IPS DF 6.9 (cell line): Measurements from ENCODE around the gene U2AF2.

Experiments used
- DNase-seq: peaks from one replicate; pipeline ENCODE4 v3.0.0-alpha.2; 2013; ENCODE audit warnings: low read depth, low spot score
- H3K27ac ChIP-seq: one replicate; pipeline ENCODE4 v1.5.1; 2013; ENCODE audit warnings: low read length, control low read depth
- H3K27me3 ChIP-seq: 2 replicates; pipeline ENCODE4 v1.6.1; 2013; ENCODE audit warnings: mild to moderate bottlenecking, low read length; ENCODE audit not compliant: control insufficient read depth, insufficient read depth
- H3K36me3 ChIP-seq: 2 replicates; pipeline ENCODE4 v1.6.1; 2013; ENCODE audit warnings: low read length; ENCODE audit not compliant: control insufficient read depth, insufficient read depth
- H3K4me1 ChIP-seq: 2 replicates; pipeline ENCODE4 v1.6.1; 2013; ENCODE audit warnings: low read length; ENCODE audit not compliant: control insufficient read depth, insufficient read depth
- H3K4me3 ChIP-seq: 2 replicates; pipeline ENCODE4 v1.5.1; 2013; ENCODE audit warnings: mild to moderate bottlenecking, low read length
- H3K9me3 ChIP-seq: 2 replicates; pipeline ENCODE4 v1.6.1; 2013; ENCODE audit warnings: low read length, inconsistent platforms; ENCODE audit not compliant: control insufficient read depth, insufficient read depth
- WGBS: extraction: QIAGEN DNeasy Blood & Tissue Kit; methylation state at CpG from one replicate; pipeline ENCODE4 v1.1.7; 2013; ENCODE audit warnings: mixed read lengths, missing lambda C conversion rate; ENCODE audit not compliant: insufficient read length, insufficient coverage; 5-methylcytosine and 5-hydroxymethylcytosine counted together

U2AF2 gene

DNA sequence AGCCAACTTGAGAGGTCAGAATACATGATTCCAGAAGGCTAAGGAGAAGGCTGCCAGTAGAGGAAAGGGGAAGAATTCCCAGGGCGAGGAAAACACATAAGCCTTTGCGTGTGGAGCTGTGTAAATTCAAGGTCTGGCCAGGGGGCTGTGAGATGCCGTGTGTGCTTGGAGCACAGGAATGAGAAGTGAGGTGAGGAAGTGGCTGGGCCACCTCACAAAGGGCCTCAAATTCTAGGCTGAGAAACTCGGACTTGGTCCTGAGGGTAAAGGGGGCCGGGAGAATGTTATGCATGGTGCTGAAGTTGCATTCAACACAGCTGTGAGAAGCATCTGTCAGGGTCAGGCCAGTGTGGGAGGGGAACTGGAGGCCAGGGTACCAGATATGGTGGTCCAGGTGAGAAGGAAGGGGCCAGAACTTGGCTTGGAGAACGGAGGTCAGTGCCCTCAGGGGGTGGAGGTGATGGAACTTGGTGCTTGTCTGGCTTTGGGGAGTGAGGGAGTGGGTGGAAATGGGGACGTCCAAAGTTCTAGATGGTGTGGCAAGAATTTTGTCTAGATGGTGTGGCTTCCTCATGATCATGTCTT, 18.9 kb upstream of the U2AF2 start:
- no peak overlapping the region for H3K27ac ChIP-seq
- DNase-seq = no peak
- H3K9me3 ChIP-seq = no peaks in the 10 kb centered on the region
- H3K27me3 ChIP-seq = no peaks in the 10 kb centered on the region
- peak overlapping the region; percentile 78; the same call in 1 of the 2 replicates for H3K4me3 ChIP-seq
- no peaks in the 10 kb centered on the region for H3K36me3 ChIP-seq
- no CpG with 5 or more reads among the region's 7 CpGs for WGBS
- peaks cover 3% of the 10 kb centered on the region; the same call in 1 of the 2 replicates for H3K4me1 ChIP-seq

DNA sequence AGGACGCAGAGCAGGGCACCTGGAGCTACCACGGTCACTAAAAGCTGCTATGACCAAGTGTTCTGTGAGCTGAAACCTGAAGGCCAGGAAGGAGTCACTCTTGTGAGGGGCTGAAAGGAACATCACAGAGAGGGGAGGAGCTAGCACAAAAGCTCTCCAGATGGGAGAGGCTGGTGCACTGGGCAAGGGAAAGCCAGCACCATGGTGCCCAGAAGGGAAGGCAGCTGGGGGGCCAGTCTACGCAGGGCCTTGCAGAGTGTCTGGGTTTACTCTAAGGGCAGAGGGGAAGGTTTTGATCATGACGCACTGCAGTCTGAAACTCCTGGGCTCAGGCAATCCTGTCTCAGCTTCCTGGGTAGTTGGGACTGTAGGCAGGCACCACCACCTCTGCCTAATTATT, 18.1 kb upstream of the U2AF2 start:
- DNase-seq = no peak
- no peaks in the 10 kb centered on the region for H3K27me3 ChIP-seq
- H3K9me3 ChIP-seq = no peaks in the 10 kb centered on the region
- no peaks in the 10 kb centered on the region for H3K36me3 ChIP-seq
- no peak overlapping the region for H3K27ac ChIP-seq
- no CpG with 5 or more reads among the region's 4 CpGs for WGBS
- H3K4me3 ChIP-seq = no peak overlapping the region
- H3K4me1 ChIP-seq = peaks cover 3% of the 10 kb centered on the region; the same call in 1 of the 2 replicates

DNA sequence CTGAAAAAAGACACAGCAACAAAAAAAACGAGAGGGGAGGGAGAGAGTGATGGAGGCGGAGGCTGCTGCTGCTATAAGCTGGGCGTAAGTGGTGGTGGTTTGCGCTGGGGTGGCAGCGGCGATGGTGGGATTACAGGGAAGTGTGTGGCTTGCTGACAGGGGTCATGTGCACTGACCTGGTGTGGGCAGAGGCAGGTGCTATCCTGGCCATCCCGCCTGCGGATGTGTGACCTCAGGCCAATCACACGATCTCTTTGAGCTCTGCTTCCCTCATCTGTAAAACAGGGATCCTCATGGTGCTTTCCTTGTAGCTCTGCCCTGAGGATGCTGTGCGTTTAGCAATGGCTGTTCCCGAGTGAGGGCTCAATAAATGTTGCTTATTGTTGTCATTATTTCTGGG, 17.3 kb upstream of the U2AF2 start:
- no peaks in the 10 kb centered on the region for H3K36me3 ChIP-seq
- WGBS = no CpG with 5 or more reads among the region's 11 CpGs
- H3K9me3 ChIP-seq = no peaks in the 10 kb centered on the region
- peaks cover 3% of the 10 kb centered on the region; the same call in 1 of the 2 replicates for H3K4me1 ChIP-seq
- H3K27ac ChIP-seq = no peak overlapping the region
- no peaks in the 10 kb centered on the region for H3K27me3 ChIP-seq
- H3K4me3 ChIP-seq = no peak overlapping the region
- DNase-seq = no peak

DNA sequence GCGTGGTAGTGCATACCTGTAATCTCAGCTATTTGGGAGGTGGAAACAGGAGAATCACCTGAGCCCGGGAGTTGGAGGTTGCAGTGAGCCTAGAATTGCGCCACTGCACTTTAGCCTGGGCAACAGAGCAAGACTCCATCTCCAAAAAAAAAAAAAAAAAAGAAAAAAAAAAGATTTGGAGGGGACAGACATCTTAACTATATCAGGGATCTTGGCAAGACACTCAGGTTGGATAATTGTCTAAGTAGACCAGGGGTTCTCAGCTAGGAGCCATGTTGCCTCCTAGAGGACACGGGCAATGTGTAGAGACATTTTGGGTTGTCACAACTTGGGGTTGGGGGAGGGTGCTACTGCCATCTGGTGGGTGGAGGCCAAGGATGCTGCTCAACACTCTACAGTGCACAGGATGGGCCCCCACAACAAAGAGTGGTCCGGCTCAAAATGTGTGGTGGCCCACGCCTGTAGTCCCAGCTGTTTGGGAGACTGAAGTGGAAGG, 15.9 kb upstream of the U2AF2 start:
- Histone ChIP-seq H3K4me1 (peaks cover 3% of the 10 kb centered on the region; the same call in 1 of the 2 replicates), H3K36me3 (no peaks in the 10 kb centered on the region), H3K4me3 (no peak overlapping the region), H3K9me3 (no peaks in the 10 kb centered on the region), H3K27me3 (no peaks in the 10 kb centered on the region), H3K27ac (no peak overlapping the region)
- DNase-seq = no peak
- WGBS = no CpG with 5 or more reads among the region's 6 CpGs

DNA sequence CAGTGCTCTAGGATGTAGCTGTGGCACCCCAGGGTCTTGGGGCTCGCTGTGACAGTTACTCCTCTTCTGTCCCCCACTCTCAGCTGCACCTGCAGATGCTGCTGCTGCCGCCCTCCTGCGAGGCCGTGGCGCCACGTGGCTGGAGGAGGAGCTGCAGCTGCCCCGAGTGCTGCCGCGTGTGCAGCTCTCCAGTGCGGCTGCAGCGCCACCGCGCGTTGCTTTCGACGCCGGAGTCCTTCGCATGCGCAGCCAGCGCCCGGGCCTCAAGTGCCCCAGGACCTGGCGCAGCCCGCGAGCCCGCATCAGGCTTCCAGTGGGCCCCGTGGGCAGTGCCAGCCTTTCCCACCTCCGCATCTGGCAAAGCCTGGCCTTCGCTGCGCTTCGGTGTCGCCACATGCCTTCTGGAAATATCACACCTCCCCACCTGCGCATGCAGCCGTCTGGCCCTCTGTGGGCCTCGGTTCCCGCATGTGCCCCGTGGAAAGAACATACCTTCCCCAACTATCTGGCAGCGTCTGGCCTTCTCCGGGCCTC, 14.7 kb upstream of the U2AF2 start:
- no peak overlapping the region for H3K27ac ChIP-seq
- no peaks in the 10 kb centered on the region for H3K27me3 ChIP-seq
- no peaks in the 10 kb centered on the region for H3K9me3 ChIP-seq
- WGBS = no CpG with 5 or more reads among the region's 38 CpGs
- H3K36me3 ChIP-seq = peaks cover 5% of the 10 kb centered on the region
- DNase-seq = no peak
- H3K4me3 ChIP-seq = no peak overlapping the region
- H3K4me1 ChIP-seq = peaks cover 3% of the 10 kb centered on the region; the same call in 1 of the 2 replicates

DNA sequence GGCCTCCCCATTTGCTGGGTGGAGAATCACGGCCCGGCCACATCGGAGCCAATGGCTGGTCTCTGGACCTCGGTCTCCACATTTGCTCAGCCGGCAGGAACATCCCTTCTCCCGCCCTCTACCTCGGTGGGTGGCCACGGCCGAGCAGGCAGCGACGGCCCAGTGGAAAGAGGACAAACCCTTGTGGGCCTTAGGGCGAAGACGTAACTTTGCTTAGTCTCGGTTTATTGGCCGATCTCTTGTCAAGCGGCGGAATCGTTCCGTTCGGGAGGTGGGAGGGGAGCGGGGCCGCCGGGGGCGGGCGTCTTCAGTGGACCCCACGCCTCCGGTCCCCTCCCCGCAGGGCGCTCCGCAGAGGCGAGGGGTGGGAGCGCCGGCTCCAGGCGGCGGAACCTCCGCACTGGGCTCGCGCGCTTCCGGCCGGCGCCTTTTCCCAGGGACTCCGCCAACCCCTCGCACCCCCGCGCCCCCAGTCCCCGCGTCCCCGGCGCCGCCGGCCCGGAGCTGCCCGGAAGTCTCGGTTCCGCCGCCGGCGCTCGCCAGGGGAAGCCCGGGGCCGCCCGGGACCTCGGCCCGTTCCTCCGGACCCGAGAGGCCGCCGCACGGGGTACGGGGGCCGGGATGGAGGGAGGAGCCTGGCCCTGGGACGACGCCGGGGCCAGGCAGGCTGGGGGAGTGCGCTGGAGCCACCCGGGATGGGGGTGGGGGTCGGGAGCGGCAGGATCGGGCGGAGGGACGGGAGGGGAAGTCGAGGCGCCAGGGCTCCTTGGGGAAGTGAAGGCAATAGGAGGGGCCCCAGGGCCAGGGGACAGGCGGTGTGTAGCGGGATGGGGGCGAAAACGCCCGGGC, 14.0 kb upstream of the U2AF2 start, which contains the start of gene ZNF580:
TSS of gene ZNF580 (plus strand) at position 426 of the 849 bp plus-strand sequence. CDS start 1,507 bp downstream, outside the sequence.
- no CpG with 5 or more reads among the region's 89 CpGs for WGBS
- Histone ChIP-seq H3K4me3 (peak within 1 kb of the TSS; percentile 82; the same call in 1 of the 2 replicates), H3K27me3 (no peaks in the 10 kb centered on the region), H3K9me3 (no peaks in the 10 kb centered on the region), H3K27ac (no peak within 1 kb of the TSS), H3K4me1 (peaks cover 3% of the 10 kb centered on the region; the same call in 1 of the 2 replicates), H3K36me3 (peaks cover 8% of the 10 kb centered on the region)
- no peak for DNase-seq

DNA sequence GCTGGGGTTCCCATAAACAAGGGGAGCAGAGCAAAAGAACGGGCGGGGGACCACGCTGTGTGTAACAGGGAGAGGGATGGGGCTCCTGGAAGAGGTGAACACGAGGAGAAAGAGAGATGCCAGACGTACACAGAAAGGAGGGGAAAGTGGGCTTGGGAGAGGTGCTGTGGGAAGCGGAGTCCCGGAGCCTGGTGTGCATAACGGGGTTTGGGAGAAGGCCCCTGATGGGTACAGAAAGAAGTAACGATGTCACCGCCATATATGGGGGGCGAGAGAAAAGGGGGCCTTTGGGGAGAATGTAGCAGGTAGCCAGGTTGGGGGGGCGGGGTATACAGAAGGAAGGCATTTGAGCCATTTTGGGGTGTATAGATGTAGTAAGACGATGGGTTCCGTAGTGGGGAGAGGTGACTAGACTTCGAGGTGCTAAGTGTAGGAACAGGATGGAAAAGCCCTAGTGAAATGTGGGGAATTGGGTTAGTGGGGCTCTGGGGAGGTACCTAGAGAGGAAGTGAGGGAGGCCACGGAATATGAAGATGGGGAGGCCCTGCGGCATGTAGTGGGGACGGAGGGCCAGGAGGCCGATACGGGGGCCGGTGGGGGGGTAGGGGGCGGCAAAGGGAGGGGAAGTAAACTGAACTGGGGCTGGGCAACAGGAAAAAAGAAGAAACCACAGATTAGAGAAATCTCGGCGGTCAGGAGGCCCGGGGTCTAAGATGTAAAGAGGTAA, 13.2 kb upstream of the U2AF2 start:
- peaks cover 8% of the 10 kb centered on the region for H3K36me3 ChIP-seq
- no peaks in the 10 kb centered on the region for H3K27me3 ChIP-seq
- no peak for DNase-seq
- H3K9me3 ChIP-seq = no peaks in the 10 kb centered on the region
- no peak overlapping the region for H3K27ac ChIP-seq
- no CpG with 5 or more reads among the region's 25 CpGs for WGBS
- 0 out of 2 replicates have a peak, but pooled peaks cover 1% of the 10 kb centered on the region for H3K4me1 ChIP-seq
- peak overlapping the region; percentile 82; the same call in 1 of the 2 replicates for H3K4me3 ChIP-seq

DNA sequence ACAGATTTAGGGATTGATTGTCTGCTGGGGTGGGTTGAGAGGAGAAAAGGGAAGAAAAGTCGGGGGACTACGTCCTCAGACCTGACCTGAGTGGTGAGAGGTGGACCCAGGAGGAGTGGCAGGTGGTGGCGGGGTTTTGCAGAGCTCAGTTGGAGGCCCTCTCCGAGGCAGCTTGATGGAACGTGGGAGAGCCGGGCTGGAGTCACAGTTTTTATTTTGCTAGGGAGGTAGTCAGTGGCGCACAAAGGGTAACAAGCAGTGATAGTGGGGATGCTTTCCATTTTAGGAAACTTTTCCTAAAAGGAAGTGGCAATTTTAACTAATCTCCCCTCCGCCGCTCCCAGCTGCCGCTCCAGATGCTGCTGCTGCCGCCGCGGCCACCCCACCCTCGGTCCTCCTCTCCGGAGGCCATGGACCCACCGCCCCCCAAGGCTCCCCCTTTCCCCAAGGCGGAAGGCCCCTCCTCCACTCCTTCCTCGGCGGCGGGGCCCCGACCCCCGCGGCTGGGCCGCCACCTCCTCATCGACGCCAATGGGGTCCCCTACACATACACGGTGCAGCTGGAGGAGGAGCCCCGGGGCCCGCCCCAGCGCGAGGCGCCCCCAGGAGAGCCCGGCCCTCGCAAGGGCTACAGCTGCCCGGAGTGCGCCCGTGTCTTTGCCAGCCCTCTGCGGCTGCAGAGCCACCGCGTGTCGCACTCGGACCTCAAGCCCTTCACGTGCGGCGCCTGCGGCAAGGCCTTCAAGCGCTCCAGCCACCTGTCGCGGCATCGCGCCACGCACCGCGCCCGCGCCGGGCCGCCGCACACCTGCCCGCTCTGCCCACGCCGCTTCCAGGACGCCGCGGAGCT, 12.5 kb upstream of the U2AF2 start:
- Histone ChIP-seq H3K9me3 (no peaks in the 10 kb centered on the region), H3K27me3 (no peaks in the 10 kb centered on the region), H3K4me3 (peak overlapping the region; percentile 82), H3K36me3 (peaks cover 8% of the 10 kb centered on the region), H3K4me1 (0 out of 2 replicates have a peak, but pooled peaks cover 1% of the 10 kb centered on the region), H3K27ac (no peak overlapping the region)
- no peak for DNase-seq
- WGBS = no CpG with 5 or more reads among the region's 65 CpGs

DNA sequence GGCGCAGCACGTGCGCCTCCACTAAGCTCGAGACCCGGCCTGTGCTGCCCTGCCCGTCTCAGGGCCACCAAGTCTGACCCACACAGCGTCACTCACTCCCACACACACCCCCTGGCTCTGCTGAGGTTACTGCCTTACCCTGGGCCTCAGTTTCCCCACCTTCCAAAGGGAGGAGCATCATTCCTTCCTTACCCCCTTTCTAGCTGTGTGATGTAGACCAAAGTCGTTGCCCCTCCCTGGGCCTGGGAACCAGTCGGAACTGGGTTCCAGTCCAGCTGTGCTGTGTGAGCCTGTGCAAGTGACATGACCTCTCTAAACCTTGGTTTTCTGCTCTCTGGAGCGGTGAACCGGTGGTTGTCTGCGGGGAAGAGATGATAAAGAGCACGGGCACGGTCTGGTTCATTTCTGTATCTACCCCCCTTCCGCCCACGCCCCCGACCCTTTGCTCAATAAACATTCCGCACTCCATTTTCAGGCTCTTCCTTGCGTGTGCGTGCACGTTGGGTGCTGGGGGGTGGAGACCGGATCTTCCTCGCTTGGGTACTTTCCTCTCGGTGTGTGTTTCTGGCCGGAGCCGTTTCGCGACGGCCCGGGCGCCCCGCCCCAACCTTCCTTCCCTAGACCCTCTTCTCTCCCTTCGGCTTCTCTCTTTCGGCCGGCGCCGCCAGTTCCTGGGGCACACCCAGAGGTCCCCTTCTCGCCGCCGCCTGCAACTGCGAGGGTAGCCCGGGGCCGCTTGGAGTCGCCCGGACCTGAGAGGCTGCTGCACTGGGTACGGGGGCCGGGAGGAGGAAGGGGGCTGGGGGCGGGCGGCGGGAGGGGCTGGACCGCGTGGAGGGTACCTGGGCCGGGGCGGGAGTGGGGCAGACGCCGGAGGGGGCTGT, 11.6 kb upstream of the U2AF2 start, which contains the start of gene ZNF581:
TSS of gene ZNF581 (plus strand) at position 647 of the 884 bp plus-strand sequence. CDS start 923 bp downstream, outside the sequence.
- DNase-seq = no peak
- 0 out of 2 replicates have a peak, but pooled peaks cover 1% of the 10 kb centered on the region for H3K4me1 ChIP-seq
- WGBS = no CpG with 5 or more reads among the region's 56 CpGs
- H3K36me3 ChIP-seq = peaks cover 8% of the 10 kb centered on the region
- H3K27ac ChIP-seq = no peak within 1 kb of the TSS
- no peaks in the 10 kb centered on the region for H3K27me3 ChIP-seq
- peak within 1 kb of the TSS; percentile 82 for H3K4me3 ChIP-seq
- no peaks in the 10 kb centered on the region for H3K9me3 ChIP-seq
